ENCODE measurements around the gene PHKA2.
"Not testable (repeated sequence)": the region's sequence is repeated elsewhere in the genome, so short reads cannot be mapped to it uniquely, and the experiment has no call there.

The PHKA2 gene

GRCh38 chrX:18983666-18984380 is at the start of gene PHKA2:
Gene PHKA2 (minus strand): TSS chrX:18984114. CDS start chrX:18983932, 182 bp downstream.
- H3K9me3 Mint-ChIP-seq = peaks cover 22% of the 10 kb centered on the region
- peak within 1 kb of the TSS; percentile 89 for H3K4me3 Mint-ChIP-seq
- H3K27ac Mint-ChIP-seq = no peak within 1 kb of the TSS
- TF ChIP-seq, protein P1, sequence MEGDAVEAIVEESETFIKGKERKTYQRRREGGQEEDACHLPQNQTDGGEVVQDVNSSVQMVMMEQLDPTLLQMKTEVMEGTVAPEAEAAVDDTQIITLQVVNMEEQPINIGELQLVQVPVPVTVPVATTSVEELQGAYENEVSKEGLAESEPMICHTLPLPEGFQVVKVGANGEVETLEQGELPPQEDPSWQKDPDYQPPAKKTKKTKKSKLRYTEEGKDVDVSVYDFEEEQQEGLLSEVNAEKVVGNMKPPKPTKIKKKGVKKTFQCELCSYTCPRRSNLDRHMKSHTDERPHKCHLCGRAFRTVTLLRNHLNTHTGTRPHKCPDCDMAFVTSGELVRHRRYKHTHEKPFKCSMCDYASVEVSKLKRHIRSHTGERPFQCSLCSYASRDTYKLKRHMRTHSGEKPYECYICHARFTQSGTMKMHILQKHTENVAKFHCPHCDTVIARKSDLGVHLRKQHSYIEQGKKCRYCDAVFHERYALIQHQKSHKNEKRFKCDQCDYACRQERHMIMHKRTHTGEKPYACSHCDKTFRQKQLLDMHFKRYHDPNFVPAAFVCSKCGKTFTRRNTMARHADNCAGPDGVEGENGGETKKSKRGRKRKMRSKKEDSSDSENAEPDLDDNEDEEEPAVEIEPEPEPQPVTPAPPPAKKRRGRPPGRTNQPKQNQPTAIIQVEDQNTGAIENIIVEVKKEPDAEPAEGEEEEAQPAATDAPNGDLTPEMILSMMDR (IDR thresholded peaks at IDR 0.05) = no peak
- no peaks in the 10 kb centered on the region for H3K36me3 Mint-ChIP-seq (ENCODE audit: low read depth)
- no peak for DNase-seq
- H3K27me3 Mint-ChIP-seq (ENCODE audit: low read depth, poor library complexity) = no peaks in the 10 kb centered on the region
- H3K4me1 Mint-ChIP-seq = peaks cover 5% of the 10 kb centered on the region

DNA sequence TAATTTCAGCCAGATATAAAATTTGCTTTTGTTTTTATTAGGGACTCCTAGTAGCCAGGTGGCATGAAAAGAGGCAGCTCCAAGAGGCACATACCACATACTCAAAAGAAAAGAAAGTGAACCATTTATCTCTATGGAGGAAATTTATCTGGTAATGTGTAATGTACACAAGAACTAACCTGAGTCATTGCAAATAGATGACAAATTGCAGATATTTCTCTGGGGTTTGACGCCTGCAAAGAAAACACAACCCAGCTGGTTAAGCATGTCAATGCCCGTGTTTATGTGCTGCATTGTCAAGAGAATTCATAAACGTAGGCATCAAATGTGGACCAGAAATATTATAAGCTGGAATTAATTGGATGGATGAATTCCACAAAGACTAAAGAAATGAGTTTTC is 46.9 kb upstream of the PHKA2 start:
- Mint-ChIP-seq H3K36me3 (ENCODE audit: low read depth) (no peaks in the 10 kb centered on the region), H3K9me3 (peaks cover 30% of the 10 kb centered on the region), H3K27ac (no peak overlapping the region), H3K4me1 (no peaks in the 10 kb centered on the region), H3K4me3 (no peak overlapping the region), H3K27me3 (ENCODE audit: low read depth, poor library complexity) (no peaks in the 10 kb centered on the region)
- TF ChIP-seq, protein P1 (IDR thresholded peaks at IDR 0.05) = no peak
- DNase-seq = no peak

- H3K36me3 Mint-ChIP-seq (ENCODE audit: low read depth) = no peaks in the 10 kb centered on the region
- DNase-seq = no peak
- TF ChIP-seq, protein P1 (IDR thresholded peaks at IDR 0.05) = no peak
- H3K4me3 Mint-ChIP-seq = no peak overlapping the region
- H3K27ac Mint-ChIP-seq = no peak overlapping the region
- H3K4me1 Mint-ChIP-seq = no peaks in the 10 kb centered on the region
- H3K27me3 Mint-ChIP-seq (ENCODE audit: low read depth, poor library complexity) = no peaks in the 10 kb centered on the region
- H3K9me3 Mint-ChIP-seq = peaks cover 38% of the 10 kb centered on the region
Measured at GRCh38 chrX:19028560-19028959, 44.6 kb upstream of the PHKA2 start.

GRCh38 chrX:19024366-19024765 is 40.5 kb upstream of the PHKA2 start:
- H3K27me3 Mint-ChIP-seq (ENCODE audit: low read depth, poor library complexity) = no peaks in the 10 kb centered on the region
- TF ChIP-seq, protein P1 (IDR thresholded peaks at IDR 0.05) = no peak

GRCh38 chrX:19019996-19020395 is 36.1 kb upstream of the PHKA2 start:
- H3K9me3 Mint-ChIP-seq = peaks cover 57% of the 10 kb centered on the region
- no peaks in the 10 kb centered on the region for H3K27me3 Mint-ChIP-seq (ENCODE audit: low read depth, poor library complexity)
- no peak overlapping the region for H3K27ac Mint-ChIP-seq
- no peaks in the 10 kb centered on the region for H3K4me1 Mint-ChIP-seq
- H3K36me3 Mint-ChIP-seq (ENCODE audit: low read depth) = no peaks in the 10 kb centered on the region
- no peak overlapping the region for H3K4me3 Mint-ChIP-seq
- TF ChIP-seq, protein P1 (IDR thresholded peaks at IDR 0.05) = no peak
- DNase-seq = no peak

More at GRCh38 chrX:19024366-19024765, 40.5 kb upstream of the PHKA2 start:
- Mint-ChIP-seq H3K36me3 (ENCODE audit: low read depth) (no peaks in the 10 kb centered on the region), H3K27ac (no peak overlapping the region), H3K4me1 (no peaks in the 10 kb centered on the region), H3K4me3 (no peak overlapping the region), H3K9me3 (peaks cover 47% of the 10 kb centered on the region)
- DNase-seq = no peak

DNA sequence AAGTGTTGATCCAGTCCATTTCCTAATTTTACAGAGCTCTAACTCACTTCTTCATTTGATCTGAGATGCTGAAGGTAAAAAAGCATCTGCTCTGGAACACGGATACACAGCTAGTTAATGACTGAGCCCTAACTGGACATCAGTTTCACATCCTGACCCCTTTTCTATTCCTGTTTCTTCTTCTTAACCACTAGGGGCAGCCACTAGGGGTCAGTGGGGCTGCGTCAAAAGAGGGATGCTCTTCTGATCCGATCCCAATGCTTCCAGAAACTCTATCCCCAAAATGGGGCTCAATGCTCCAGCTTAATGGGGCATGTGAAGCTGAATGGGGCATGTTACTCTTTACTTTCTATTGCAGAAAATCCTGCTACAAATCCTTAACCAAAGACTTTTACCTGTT is 33.4 kb upstream of the PHKA2 start:
- no peak overlapping the region for H3K4me3 Mint-ChIP-seq
- peak; percentile 28 for DNase-seq
- no peaks in the 10 kb centered on the region for H3K36me3 Mint-ChIP-seq (ENCODE audit: low read depth)
- TF ChIP-seq, protein P1 (IDR thresholded peaks at IDR 0.05) = peak; percentile 48
- H3K27ac Mint-ChIP-seq = no peak overlapping the region
- H3K9me3 Mint-ChIP-seq = peaks cover 55% of the 10 kb centered on the region
- H3K27me3 Mint-ChIP-seq (ENCODE audit: low read depth, poor library complexity) = peaks cover 8% of the 10 kb centered on the region
- H3K4me1 Mint-ChIP-seq = no peaks in the 10 kb centered on the region

GRCh38 chrX:19016614-19017013 is 32.7 kb upstream of the PHKA2 start:
- not testable (repeated sequence) for H3K4me3 Mint-ChIP-seq; H3K36me3 Mint-ChIP-seq (ENCODE audit: low read depth); H3K4me1 Mint-ChIP-seq; DNase-seq; H3K27ac Mint-ChIP-seq; H3K27me3 Mint-ChIP-seq (ENCODE audit: low read depth, poor library complexity)
- peaks cover 61% of the 10 kb centered on the region for H3K9me3 Mint-ChIP-seq

Measured in nephron progenitor cell (in vitro differentiated cells).